ENCODE data around the gene ZNF284. TPM values are rescaled to one million over a fixed set of nuclear protein-coding genes. Genes with fewer than 3 reads are reported as not detected.

Gene ZNF284
- total RNA-seq, 6 donors from 2014 or later, result 1.0 to 4.8 (median 1.8) TPM

DNA sequence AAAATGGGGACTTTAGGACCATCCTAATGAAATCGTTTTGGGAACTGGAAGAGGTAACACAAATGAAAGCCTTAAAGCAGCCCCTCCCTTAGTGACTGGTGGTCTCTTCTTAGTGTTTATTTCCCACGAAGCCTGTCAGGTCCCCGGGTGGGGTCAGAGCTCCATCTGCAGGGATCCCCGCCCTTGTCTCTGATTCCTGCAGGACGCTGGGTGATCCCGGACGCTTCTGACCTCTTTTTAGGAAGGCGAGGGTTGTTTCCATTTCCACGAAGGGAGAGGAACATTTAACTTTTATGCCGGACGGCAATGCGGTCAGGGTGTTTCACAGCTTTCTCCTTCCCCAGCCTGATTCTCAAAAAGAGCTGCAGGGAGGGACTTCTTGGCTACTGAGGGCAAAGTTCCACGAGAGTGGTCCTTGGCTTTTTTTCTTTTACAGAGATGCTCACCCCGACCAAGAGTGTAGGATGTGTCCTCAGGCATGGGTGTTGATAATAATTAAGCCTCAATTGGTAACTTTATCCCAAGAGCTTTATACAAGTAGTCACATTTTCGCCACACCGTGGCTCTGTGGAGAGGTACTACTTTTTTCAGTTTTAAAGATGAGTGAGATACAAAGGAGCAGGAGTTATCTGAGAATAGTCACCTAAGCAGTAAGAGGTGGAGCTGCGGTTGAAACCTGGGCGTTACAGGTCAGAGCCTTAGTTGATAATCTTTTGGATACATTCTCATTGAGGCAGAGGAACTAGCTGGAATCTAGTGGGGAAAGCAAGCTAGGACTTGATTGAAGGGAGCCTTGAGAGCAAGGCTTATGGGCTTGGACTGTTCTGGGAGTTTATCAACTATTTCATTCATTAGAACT, 813 bp downstream of the ZNF284 start:
- Histone ChIP-seq H3K4me3 (peak overlapping the region; percentile 53 to 83 (median 72)), H3K27ac (peak overlapping the region in 1 of 4 donors; percentile 71), H3K27me3 (no peaks in the 10 kb centered on the region), H3K9me3 (peaks cover 0 to 15% (median 5%) of the 10 kb centered on the region in 4 donors), H3K36me3 (peaks cover 0 to 1% (median 0%) of the 10 kb centered on the region in 4 donors), H3K4me1 (peaks cover 4 to 17% (median 13%) of the 10 kb centered on the region in 4 donors)
- DNase-seq, result no peak
- ATAC-seq (ENCODE audit: low FRiP score in 2 of 2), result peak in 1 of 2 donors; percentile 34
- WGBS, 2 donors, result 21 to 24% methylated on average over 16 to 18 of the region's 18 CpGs
- TF ChIP-seq POLR2AphosphoS5 (IDR thresholded peaks at IDR 0.05) (no peak), POLR2A (IDR thresholded peaks at IDR 0.05) (no peak), EP300 (IDR thresholded peaks at IDR 0.05) (no peak)
- TF ChIP-seq, protein P1, sequence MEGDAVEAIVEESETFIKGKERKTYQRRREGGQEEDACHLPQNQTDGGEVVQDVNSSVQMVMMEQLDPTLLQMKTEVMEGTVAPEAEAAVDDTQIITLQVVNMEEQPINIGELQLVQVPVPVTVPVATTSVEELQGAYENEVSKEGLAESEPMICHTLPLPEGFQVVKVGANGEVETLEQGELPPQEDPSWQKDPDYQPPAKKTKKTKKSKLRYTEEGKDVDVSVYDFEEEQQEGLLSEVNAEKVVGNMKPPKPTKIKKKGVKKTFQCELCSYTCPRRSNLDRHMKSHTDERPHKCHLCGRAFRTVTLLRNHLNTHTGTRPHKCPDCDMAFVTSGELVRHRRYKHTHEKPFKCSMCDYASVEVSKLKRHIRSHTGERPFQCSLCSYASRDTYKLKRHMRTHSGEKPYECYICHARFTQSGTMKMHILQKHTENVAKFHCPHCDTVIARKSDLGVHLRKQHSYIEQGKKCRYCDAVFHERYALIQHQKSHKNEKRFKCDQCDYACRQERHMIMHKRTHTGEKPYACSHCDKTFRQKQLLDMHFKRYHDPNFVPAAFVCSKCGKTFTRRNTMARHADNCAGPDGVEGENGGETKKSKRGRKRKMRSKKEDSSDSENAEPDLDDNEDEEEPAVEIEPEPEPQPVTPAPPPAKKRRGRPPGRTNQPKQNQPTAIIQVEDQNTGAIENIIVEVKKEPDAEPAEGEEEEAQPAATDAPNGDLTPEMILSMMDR (IDR thresholded peaks at IDR 0.05), result no peak

DNA sequence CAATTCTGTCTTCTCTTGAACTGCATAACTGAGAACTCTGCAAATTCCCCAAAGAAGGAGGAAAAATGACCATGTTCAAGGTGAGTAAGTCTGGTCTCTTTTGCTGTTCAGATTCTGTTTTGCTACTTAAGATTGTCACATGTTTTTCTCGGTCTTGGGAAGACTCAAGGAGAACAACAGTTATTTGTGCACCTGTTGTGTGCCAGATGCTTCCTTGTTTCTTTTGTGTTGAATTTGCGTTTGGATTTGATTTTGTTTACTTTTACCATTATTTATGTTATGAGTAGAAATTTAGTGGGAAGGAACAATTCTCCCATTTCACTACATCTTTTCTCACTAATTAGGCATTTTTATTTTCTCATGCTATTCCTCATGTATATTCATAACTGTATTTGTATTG, 4.4 kb downstream of the ZNF284 start:
- DNase-seq, result no peak
- H3K27me3 ChIP-seq, result no peaks in the 10 kb centered on the region
- no peak for ATAC-seq (ENCODE audit: low FRiP score in 2 of 2)
- H3K27ac ChIP-seq, result no peak overlapping the region
- no peak overlapping the region for H3K4me3 ChIP-seq
- WGBS, 2 donors, result 79% methylated on average over 2 of the region's 2 CpGs
- no peak for TF ChIP-seq EP300 (IDR thresholded peaks at IDR 0.05)
- no peak for TF ChIP-seq POLR2A (IDR thresholded peaks at IDR 0.05)
- TF ChIP-seq, protein P1 (IDR thresholded peaks at IDR 0.05), result no peak
- H3K36me3 ChIP-seq, result peaks cover 0 to 23% (median 5%) of the 10 kb centered on the region in 4 donors
- H3K9me3 ChIP-seq, result no peaks in the 10 kb centered on the region
- peaks cover 4 to 14% (median 13%) of the 10 kb centered on the region in 4 donors for H3K4me1 ChIP-seq

DNA sequence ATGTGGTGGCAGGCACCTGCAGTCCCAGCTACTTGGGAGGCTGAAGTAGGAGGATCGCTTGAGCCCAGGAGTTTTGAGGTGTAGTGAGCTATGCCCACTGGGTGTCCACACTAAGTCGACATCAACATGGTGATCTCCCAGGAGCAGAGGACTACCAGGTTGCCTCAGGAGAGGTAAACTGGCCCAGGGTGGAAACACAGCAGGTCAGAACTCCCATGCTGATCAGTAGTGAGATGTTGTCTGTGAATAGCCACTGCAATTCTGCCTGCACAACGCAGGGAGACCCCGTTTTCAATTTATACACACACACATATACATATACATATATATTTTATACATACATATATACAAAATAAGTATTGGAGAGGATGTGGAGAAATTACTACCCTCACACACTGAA, 20.1 kb downstream of the ZNF284 start:
- ATAC-seq (ENCODE audit: low FRiP score in 2 of 2) (no peak), DNase-seq (no peak)
- peaks cover 0 to 14% (median 2%) of the 10 kb centered on the region in 4 donors for H3K36me3 ChIP-seq
- H3K4me3 ChIP-seq, result no peak overlapping the region
- H3K27ac ChIP-seq, result no peak overlapping the region
- H3K9me3 ChIP-seq, result no peaks in the 10 kb centered on the region
- H3K27me3 ChIP-seq, result no peaks in the 10 kb centered on the region
- WGBS, 2 donors, result 71 to 73% methylated on average over 4 of the region's 4 CpGs
- no peak for TF ChIP-seq POLR2AphosphoS5 (IDR thresholded peaks at IDR 0.05)
- TF ChIP-seq, protein P1 (IDR thresholded peaks at IDR 0.05), result no peak
- no peak for TF ChIP-seq POLR2A (IDR thresholded peaks at IDR 0.05)
- no peak for TF ChIP-seq EP300 (IDR thresholded peaks at IDR 0.05)
- peaks cover 6 to 15% (median 9%) of the 10 kb centered on the region in 4 donors for H3K4me1 ChIP-seq

DNA sequence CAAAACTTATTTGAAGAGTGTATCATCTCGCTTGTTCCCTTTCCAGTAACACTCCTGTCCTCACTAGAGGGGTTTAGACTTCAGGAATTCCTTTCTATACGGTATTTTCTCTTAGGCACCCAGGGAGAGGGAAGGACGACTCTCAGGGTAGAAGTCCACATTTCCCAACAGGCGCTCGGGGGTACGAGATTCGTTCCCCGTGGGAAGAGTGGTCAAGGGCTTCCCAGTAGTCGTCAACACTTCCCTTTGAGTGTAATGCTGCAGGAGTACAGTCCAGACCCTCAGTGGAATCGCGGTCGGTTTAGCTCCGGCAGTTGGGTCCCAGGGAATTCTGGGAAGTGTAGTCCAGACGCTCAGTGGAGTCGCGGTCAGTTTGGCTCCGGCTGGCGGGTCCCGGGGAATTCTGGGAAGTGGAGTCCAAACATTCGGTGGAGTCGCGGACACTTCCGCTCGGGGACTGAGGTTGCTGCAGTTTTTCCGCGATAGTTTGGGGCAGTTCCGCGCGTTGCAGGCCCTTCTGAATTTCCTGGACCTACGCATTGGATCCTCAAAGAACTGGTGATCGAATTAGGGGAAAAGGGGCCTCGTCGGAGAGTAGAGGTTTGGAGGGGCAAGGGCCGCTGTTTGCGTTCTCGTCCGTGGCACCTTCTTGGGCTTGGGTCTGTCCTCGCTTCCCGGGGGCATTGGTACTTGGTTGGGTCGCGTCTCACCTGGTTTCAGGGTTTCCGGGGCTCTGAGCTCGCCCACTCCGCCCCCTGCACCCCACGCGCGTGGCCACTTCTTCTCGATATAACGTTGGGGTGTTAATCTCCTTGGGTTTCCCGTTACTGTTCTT, 22.2 kb downstream of the ZNF284 start, which contains the start of gene ZNF224:
Gene ZNF224 (plus strand): TSS at position 431 of the 835 bp plus-strand sequence. CDS start 3,513 bp downstream, outside the sequence.
- peaks cover 0 to 4% (median 0%) of the 10 kb centered on the region in 4 donors for H3K9me3 ChIP-seq
- H3K4me1 ChIP-seq, result peaks cover 6 to 15% (median 9%) of the 10 kb centered on the region in 4 donors
- H3K27ac ChIP-seq, result peak within 1 kb of the TSS; percentile 31 to 87 (median 74)
- H3K4me3 ChIP-seq, result peak within 1 kb of the TSS; percentile 61 to 89 (median 87)
- peaks cover 6 to 28% (median 18%) of the 10 kb centered on the region in 4 donors for H3K36me3 ChIP-seq
- DNase-seq, result peak; percentile 84 to 94
- no peaks in the 10 kb centered on the region for H3K27me3 ChIP-seq
- peak; percentile 97 to 100 for ATAC-seq (ENCODE audit: low FRiP score in 2 of 2)
- TF ChIP-seq POLR2AphosphoS5 (IDR thresholded peaks at IDR 0.05), result peak; percentile 59 to 82
- peak in 2 of 4 donors; percentile 30 to 56 for TF ChIP-seq POLR2A (IDR thresholded peaks at IDR 0.05)
- TF ChIP-seq, protein P1 (IDR thresholded peaks at IDR 0.05), result no peak
- 0% methylated on average over 13 to 50 of the region's 50 CpGs for WGBS, 2 donors
